ENCODE results near the gene OR8K1. TPM values are rescaled to one million over a fixed set of nuclear protein-coding genes. Genes with fewer than 3 reads are reported as not detected.

The OR8K1 gene
- not detected in 2 replicates for total RNA-seq

DNA sequence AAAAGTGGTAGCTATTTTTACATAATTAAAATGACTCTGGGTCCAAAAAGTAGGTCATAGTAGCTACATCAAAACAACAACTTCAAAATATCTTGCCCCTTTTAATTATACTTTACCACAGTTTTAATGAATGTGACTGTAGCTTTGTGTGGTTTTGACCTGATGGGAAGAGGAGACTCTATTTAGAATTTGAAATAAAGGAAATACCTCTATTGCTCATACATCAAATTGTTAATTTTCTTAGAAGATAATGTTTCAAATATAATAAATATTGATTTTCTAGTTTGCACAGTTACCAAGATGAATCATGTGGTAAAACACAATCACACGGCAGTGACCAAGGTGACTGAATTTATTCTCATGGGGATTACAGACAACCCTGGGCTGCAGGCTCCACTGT lies at the start of gene OR8K1:
Gene OR8K1, plus strand, starts transcription at position 301 of the 400 bp plus-strand sequence. Its CDS starts 0 bp downstream, at position 301.
- DNase-seq (ENCODE audit: low read depth in 2 of 2): no peak

DNA sequence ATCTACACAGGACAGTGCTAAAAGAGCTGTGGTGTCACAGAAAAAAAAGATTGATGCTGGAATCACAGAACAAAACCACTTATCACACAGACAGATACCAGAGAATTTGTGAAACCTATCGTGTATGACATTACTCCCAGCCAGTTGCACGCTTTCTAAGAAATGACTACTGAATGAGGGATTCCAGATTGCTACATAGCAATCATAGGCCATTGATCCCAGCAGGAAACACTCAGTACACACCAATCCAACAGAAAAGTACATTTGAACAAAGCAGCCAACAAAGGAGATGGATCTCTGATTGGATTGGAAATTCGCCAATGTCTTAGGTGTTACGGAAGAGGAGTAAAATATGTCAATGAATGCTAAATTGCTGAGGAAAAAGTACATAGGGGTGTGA lies 48.9 kb upstream of the OR8K1 start:
- no peak for DNase-seq (ENCODE audit: low read depth in 2 of 2)

- DNase-seq (ENCODE audit: low read depth in 2 of 2): no peak
These were observed 38.0 kb upstream of the OR8K1 start for GRCh38 chr11:56307836-56308235.

DNA sequence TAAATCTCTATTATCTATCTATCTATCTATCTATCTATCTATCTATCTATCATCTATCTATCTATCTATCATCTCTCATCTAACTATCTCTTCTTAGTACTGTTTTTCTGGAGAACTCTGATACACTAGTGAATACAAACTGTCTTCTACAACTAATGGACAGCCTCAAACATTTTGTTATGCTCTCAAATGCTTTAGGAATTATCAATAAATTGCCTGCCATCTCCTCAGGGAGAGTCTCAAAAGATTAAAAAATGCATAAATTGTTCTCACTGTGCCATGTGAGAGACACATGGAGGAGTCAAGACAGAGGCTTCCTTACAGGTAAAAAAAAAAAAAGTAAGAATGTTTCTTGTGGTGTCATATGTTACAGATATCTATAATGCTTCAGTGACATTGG lies 31.0 kb upstream of the OR8K1 start, which contains the start of gene OR8K3:
Gene OR8K3, plus strand, starts transcription at position 301 of the 400 bp plus-strand sequence. CDS start 3,163 bp downstream, outside the sequence.
- DNase-seq (ENCODE audit: low read depth in 2 of 2): no peak

DNA sequence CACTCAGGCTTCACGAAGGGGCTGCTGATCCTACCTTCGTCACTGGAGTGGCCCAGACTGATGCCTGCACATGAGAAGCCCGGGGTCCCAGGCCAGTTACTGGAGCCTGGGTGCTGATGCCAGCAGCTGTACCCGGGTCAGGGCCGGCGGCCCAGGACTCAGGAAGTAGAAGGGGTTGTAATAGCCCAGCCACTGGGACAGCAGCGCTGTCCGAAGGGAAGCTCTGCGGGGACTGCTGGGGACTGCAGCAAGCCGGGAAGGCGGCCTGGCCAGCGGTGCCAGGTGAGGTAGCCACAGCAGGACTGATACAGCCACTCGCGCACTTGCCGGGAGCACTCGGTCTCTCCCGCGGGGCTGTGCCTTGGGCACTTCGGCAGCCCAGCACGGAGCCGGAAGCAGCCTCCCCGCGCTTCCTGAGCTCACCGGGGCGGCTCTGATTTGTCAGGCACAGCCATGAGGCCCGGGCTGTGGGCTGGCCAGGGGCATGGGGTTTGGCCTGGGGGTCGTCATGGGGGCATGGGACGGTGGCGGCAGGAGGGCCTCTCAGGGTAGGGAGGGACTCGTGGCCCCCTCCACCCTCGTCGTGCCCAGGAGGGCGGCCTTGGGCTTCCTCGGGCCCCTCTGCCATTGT lies 13.9 kb upstream of the OR8K1 start:
- DNase-seq (ENCODE audit: low read depth in 2 of 2): no peak

GRCh38 chr11:56333156-56333555 lies 12.7 kb upstream of the OR8K1 start:
- DNase-seq (ENCODE audit: low read depth in 2 of 2): no peak

GRCh38 chr11:56340289-56340688 lies 5.5 kb upstream of the OR8K1 start:
- DNase-seq (ENCODE audit: low read depth in 2 of 2): no peak

GRCh38 chr11:56353991-56354390 lies 8.2 kb downstream of the OR8K1 start, which contains the start of gene OR8J1:
Gene OR8J1 (plus strand): TSS chr11:56354291. CDS start chr11:56360247, 5,956 bp downstream.
- DNase-seq (ENCODE audit: low read depth in 2 of 2): no peak

- DNase-seq (ENCODE audit: low read depth in 2 of 2): no peak
These were observed 29.5 kb downstream of the OR8K1 start, which contains the start of gene OR8U1 for GRCh38 chr11:56375324-56375723. Gene OR8U1 (plus strand): TSS chr11:56375624. CDS start chr11:56375624, 0 bp downstream.

DNA sequence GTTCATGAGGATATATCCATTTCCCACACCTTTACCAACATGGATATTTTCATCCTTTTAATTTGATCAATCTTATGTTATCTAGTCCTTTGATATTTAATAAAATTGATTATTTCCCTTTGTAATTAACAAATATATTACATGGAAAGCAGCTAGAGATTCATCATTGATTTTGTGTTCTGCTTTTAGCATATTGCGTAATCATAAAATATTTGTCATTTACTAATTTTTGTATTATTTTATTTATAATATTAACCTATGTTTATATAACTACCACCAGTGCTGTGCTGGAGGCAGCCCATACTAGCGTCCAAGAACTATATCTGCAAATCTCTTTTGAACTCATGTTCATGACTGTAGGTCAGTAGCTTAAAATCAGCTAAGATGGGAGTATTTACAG lies 34.3 kb downstream of the OR8K1 start:
- no peak for DNase-seq (ENCODE audit: low read depth in 2 of 2)

DNA sequence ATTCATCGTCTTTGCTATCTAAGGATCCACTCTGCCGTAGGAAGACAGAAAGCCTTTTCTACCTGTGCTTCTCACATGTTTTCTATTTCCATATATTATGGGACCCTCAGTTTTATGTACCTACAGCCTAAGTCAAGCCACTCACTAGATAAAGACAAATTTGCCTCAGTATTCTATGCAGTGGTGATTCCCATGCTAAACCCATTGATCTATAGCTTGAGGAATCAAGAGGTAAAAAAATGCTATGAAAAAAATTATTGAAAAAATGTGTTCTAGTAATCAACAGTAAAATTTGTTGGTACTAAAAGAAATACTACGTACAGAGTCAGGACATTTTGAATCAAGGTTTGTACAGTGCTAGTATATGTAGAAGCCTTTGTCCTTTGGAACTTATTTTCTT lies 48.5 kb downstream of the OR8K1 start:
- DNase-seq (ENCODE audit: low read depth in 2 of 2): no peak

- no peak for DNase-seq (ENCODE audit: low read depth in 2 of 2)
These were observed 50.2 kb downstream of the OR8K1 start for GRCh38 chr11:56396047-56396446.

Other genes with a start within 250 kb of the OR8K1 start
- gene OR8H2, start 242.4 kb upstream of the OR8K1 start, total RNA-seq: not detected in 2 replicates
- gene OR8H3, start 223.7 kb upstream of the OR8K1 start, total RNA-seq: not detected in 2 replicates
- gene OR8J3, start 205.8 kb upstream of the OR8K1 start, total RNA-seq: not detected in 2 replicates
- gene OR8K5, start 185.7 kb upstream of the OR8K1 start, total RNA-seq: not detected in 2 replicates
- gene OR5J2, start 169.4 kb upstream of the OR8K1 start, total RNA-seq: not detected in 2 replicates
- gene OR5T2, start 111.8 kb upstream of the OR8K1 start, total RNA-seq: not detected in 2 replicates
- gene OR5T3, start 93.8 kb upstream of the OR8K1 start, total RNA-seq: not detected in 2 replicates
- not detected in 2 replicates for gene OR5T1, start 71.9 kb upstream of the OR8K1 start, total RNA-seq
- not detected in 2 replicates for gene OR8H1, start 53.8 kb upstream of the OR8K1 start, total RNA-seq
- not detected in 2 replicates for gene OR8K3, start 30.9 kb upstream of the OR8K1 start, total RNA-seq
- not detected in 2 replicates for gene OR8J1, start 8.3 kb downstream of the OR8K1 start, total RNA-seq
- not detected in 2 replicates for gene OR8U1, start 29.6 kb downstream of the OR8K1 start, total RNA-seq
- not detected in 2 replicates for gene OR5AL1, start 66.7 kb downstream of the OR8K1 start, total RNA-seq
- gene OR5M3, start 127.3 kb downstream of the OR8K1 start, total RNA-seq: not detected in 2 replicates
- not detected in 2 replicates for gene OR5M8, start 145.3 kb downstream of the OR8K1 start, total RNA-seq
- gene OR5M11, start 197.2 kb downstream of the OR8K1 start, total RNA-seq: not detected in 2 replicates
- gene OR5M10, start 231.7 kb downstream of the OR8K1 start, total RNA-seq: not detected in 2 replicates